Heart right ventricle (tissue), 16 donors: ENCODE data around the gene BECN2. TPM values are rescaled to one million over a fixed set of nuclear protein-coding genes. Genes with fewer than 3 reads are reported as not detected.

Experiments used
- ATAC-seq, 8 donors: fragments of 200-7000 bp; cut with Tn5 transposase; one replicate each; pipeline ENCODE4 v1.9.1; 2020; ENCODE audit warnings: mild to moderate bottlenecking in 8 of 8, moderate library complexity in 8 of 8, moderate number of reproducible peaks in 1 of 8
- DNase-seq, 2 donors: peaks; one replicate each; pipeline ENCODE4 v3.0.0-alpha.2; 2020
- H3K27ac ChIP-seq, 10 donors: fragments of 200-600 bp; sonication (generic) in 2 of 10; one replicate each; pipeline versions ENCODE4 v1.5.0 to v1.8.0; 2020 to 2022; ENCODE audit warnings: mild to moderate bottlenecking in 3 of 10
- H3K27me3 ChIP-seq, 7 donors: fragments of 200-600 bp; one replicate each; pipeline ENCODE4 v1.8.0; 2021 to 2022; ENCODE audit warnings: mild to moderate bottlenecking in 2 of 7
- H3K36me3 ChIP-seq, 9 donors: fragments of 200-600 bp; sonication (generic) in 1 of 9; one replicate each; pipeline versions ENCODE4 v1.5.0 to v1.8.0; 2020 to 2022; ENCODE audit warnings: mild to moderate bottlenecking in 2 of 9
- H3K4me1 ChIP-seq, 9 donors: fragments of 200-600 bp; sonication (generic) in 1 of 9; one replicate each; pipeline versions ENCODE4 v1.5.0 to v1.8.0; 2020 to 2022; ENCODE audit warnings: mild to moderate bottlenecking in 4 of 9
- H3K4me3 ChIP-seq, 10 donors: fragments of 200-600 bp; sonication (generic) in 2 of 10; one replicate each; pipeline versions ENCODE4 v1.5.0 to v1.8.0; 2020 to 2022; ENCODE audit warnings: mild to moderate bottlenecking in 7 of 10, moderate library complexity in 2 of 10
- H3K9me3 ChIP-seq, 11 donors: fragments of 200-600 bp in 10 of 11; sonication (generic) in 2 of 11; one replicate each; pipeline versions ENCODE4 v1.5.0 to v1.8.0; 2013 to 2022; ENCODE audit warnings: mild to moderate bottlenecking in 2 of 11, control low read depth in 1 of 11, moderate library complexity in 1 of 11
- WGBS, 2 donors: extraction: QIAGEN DNeasy Blood & Tissue Kit; methylation state at CpG; one replicate each; pipeline ENCODE4 v1.1.7; 2013; ENCODE audit warnings: inconsistent platforms in 1 of 2; 5-methylcytosine and 5-hydroxymethylcytosine counted together
- intact Hi-C, 10 donors: fragments of 100-400 bp; cut with DNase I; formaldehyde crosslinking; loops; one replicate each; pipeline versions ENCODE4 v1.11.1 to v1.14.2; 2022
- polyA plus RNA-seq, 2 donors: library from polyadenylated mRNA; stranded (reverse); fragments of 200-250 nt; gene quantifications; one replicate each; pipeline ENCODE4 v1.2.3, GENCODE V29; 2013
- total RNA-seq, 10 donors: library from RNA; stranded (reverse); fragmentation: NEBNext Ultra II Directional in 3 of 10; extraction: Animal tissue kit (Norgen Biotek cat#: 25700) in 3 of 10; gene quantifications; one replicate each; pipeline versions ENCODE4 v1.2.1 to v1.2.4, GENCODE V29; 2021 to 2023
- TF ChIP-seq, protein P1 (sequence below), 9 donors: fragments of 200-600 bp; sonication (generic) in 2 of 9; IDR thresholded peaks; one replicate each; pipeline versions ENCODE4 v1.5.0 to v1.8.0; 2021 to 2022; ENCODE audit warnings: antibody characterized with exemption in 9 of 9, mild to moderate bottlenecking in 5 of 9, moderate library complexity in 1 of 9
- donor health status: Arrhythmogenic right ventricular cardiomyopathy.
- donor health status: ischemic (EF 13 %, LVEDD 7.1; RV severe dilation, severe dysfunction).
- donor health status: healthy with polysubstance abuse.
- donor health status: DM: no; HTN: yes; CAD: no.
- donor health status: DM: no; HTN: no; CAD: no.
- donor health status: ischemic (EF 25% LVEDD 6.9; RV normal size, moderate dysfunction).
- donor health status: ischemic (EF 25% LVEDD 5.7; RV mildly dilated, moderate dysfunction).
- donor health status: healthy.
- donor health status: DM: yes; HTN: yes; CAD: no.
- donor health status: Ischemic cardiomyopathy.
- donor health status: ischemic (EF 35%, LVEDD 5.7; RV mildly dilated, moderate dysfunction).
- donor health status: nonischemic (EF 11% LVEDD 7.7; RV severe dilation, severe dysfunction).
- donor health status: DM: yes; HTN: yes; CAD: no.
- donor health status: PGD.
- donor health status: ischemic (EF 29% LVEDD 5.4; RV normal size, mild dysfunction).
- donor health status: nonischemic (EF 23%, LVEDD 6.1; RV moderate dilation, normal function).

Gene BECN2
- total and polyA plus RNA-seq, 12 donors = not detected

DNA sequence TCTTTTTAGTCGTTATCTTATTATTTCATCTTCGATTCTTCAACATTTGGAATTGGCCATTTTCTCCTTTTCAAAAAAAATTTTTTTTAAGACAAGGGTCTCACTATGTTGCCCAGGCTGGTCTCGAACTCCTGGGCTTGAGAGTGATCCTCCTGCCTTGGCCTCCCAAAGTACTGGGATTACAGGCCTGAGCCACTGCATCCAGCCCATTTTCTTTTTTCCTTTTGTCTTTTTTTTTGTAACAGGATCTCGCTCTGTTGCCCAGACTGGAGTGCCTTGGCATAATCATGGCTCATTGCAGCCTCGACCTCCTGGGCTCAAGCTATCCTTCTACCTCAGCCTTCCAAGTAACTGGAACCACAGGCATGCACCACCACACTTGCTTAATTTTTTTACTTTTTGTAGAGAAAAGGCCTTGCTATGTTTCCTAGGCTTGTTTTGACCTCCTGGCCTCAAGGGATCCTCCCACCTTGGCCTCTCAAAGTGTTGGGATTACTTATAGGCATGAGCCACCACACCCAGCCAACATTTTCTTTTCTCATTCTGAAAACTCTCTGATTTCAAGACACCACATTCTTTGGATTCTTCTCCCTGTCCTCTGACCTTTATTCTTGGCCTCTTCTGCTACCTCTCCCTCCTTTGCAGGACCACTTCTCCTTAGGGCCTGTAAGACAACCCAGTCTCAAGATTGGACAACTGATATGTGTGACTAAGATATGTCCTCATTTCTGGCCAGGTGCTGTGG lies 47.4 kb downstream of the BECN2 start:
- WGBS, 2 donors = 88 to 90% methylated on average over 5 of the region's 5 CpGs
- ATAC-seq = no peak
- H3K27me3 ChIP-seq = peaks cover 0 to 7% (median 0%) of the 10 kb centered on the region in 7 donors

DNA sequence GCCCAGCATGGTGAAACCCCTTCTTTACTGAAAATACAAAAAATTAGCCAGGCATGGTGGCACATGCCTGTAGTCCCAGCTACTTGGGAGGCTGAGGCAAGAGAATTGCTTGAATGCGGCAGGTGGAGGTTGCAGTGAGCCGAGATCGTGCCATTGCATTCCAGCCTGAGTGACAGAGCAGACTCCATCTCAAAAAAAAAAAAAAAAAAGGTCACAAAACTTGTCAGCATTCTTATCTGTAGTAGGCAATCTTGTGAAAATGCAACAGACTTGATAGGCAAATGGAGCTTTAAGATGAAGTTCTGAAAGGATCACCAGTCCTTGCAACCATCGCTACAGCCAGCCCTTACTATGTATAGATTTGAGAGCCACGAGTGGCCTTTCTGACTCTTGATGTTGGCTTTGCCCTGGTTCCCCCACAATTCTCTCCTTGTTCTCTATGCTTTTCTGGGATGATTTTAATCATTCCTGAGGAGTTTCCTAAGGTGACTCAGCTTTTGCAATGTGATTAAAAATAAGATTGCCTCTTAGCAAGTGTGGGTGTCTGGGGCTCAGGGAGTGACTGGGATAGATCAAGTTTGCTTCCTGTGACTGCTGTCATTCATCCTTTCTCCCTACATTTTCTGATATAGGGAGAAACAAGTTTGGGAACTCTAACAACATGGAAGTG lies 48.4 kb downstream of the BECN2 start:
- no peak for ATAC-seq
- TF ChIP-seq, protein P1, sequence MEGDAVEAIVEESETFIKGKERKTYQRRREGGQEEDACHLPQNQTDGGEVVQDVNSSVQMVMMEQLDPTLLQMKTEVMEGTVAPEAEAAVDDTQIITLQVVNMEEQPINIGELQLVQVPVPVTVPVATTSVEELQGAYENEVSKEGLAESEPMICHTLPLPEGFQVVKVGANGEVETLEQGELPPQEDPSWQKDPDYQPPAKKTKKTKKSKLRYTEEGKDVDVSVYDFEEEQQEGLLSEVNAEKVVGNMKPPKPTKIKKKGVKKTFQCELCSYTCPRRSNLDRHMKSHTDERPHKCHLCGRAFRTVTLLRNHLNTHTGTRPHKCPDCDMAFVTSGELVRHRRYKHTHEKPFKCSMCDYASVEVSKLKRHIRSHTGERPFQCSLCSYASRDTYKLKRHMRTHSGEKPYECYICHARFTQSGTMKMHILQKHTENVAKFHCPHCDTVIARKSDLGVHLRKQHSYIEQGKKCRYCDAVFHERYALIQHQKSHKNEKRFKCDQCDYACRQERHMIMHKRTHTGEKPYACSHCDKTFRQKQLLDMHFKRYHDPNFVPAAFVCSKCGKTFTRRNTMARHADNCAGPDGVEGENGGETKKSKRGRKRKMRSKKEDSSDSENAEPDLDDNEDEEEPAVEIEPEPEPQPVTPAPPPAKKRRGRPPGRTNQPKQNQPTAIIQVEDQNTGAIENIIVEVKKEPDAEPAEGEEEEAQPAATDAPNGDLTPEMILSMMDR (IDR thresholded peaks at IDR 0.05) = no peak
- no peak overlapping the region for H3K27ac ChIP-seq
- peaks cover 0 to 4% (median 0%) of the 10 kb centered on the region in 7 donors for H3K27me3 ChIP-seq
- no peaks in the 10 kb centered on the region for H3K9me3 ChIP-seq
- 74 to 82% methylated on average over 5 of the region's 5 CpGs for WGBS, 2 donors
- intact Hi-C loops = loop anchor here in 1 of 10 donors (10.0 kb wide), 2 partner anchors 401 to 471 kb away; partner anchors contain the start of gene KMO
- DNase-seq = no peak
- H3K4me1 ChIP-seq = no peaks in the 10 kb centered on the region
- no peak overlapping the region for H3K4me3 ChIP-seq
- no peaks in the 10 kb centered on the region for H3K36me3 ChIP-seq

More for the DNA sequence above, 47.4 kb downstream of the BECN2 start:
- Histone ChIP-seq H3K4me3 (no peak overlapping the region), H3K36me3 (no peaks in the 10 kb centered on the region), H3K27ac (no peak overlapping the region), H3K9me3 (no peaks in the 10 kb centered on the region), H3K4me1 (no peaks in the 10 kb centered on the region)
- TF ChIP-seq, protein P1 (IDR thresholded peaks at IDR 0.05) = no peak
- no peak for DNase-seq
- intact Hi-C loops = loop anchor here in 1 of 10 donors (10.0 kb wide), 2 partner anchors 400 to 470 kb away; partner anchors contain the start of gene KMO

DNA sequence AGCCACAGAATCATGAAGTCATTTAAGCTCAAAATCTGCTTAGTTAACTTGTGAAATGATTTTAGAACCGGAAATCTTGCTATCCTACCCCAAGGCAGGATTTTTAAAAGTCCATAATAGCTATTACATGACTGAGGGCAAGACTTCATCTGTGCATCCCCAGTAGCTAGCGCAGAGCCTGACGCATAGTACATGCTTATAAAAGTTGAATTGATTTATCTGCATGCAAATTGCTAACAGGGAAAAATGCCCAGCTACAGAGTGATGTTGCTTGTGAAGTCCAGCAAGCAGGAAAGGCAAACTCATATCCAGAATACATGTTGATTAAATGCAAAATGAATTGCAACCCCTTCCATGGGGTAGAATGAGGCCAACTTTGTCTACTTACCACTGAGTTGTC lies 49.4 kb downstream of the BECN2 start:
- WGBS, 2 donors = 85 to 88% methylated on average over 3 of the region's 3 CpGs
- Histone ChIP-seq H3K9me3 (no peaks in the 10 kb centered on the region), H3K36me3 (no peaks in the 10 kb centered on the region), H3K4me3 (no peak overlapping the region), H3K27me3 (peaks cover 0 to 3% (median 0%) of the 10 kb centered on the region in 7 donors), H3K27ac (no peak overlapping the region), H3K4me1 (no peaks in the 10 kb centered on the region)
- TF ChIP-seq, protein P1 (IDR thresholded peaks at IDR 0.05) = no peak
- DNase-seq = no peak
- intact Hi-C loops = loop anchor here in 1 of 10 donors (10.0 kb wide), 2 partner anchors 402 to 472 kb away; partner anchors contain the start of gene KMO
- ATAC-seq = no peak

Other genes starting within 250 kb of the BECN2 start
- gene EXO1, start 109.6 kb upstream of the BECN2 start, total RNA-seq = 1 to 10 TPM in 1 of 10 donors, under 1 TPM in 6, not detected in 3; 0.13 to 1.4 (median 0.41) TPM
- under 1 TPM in 1 of 2 donors, not detected in 1; 0.06 TPM for gene EXO1, start 109.6 kb upstream of the BECN2 start, polyA plus RNA-seq
- gene MAP1LC3C, start 41.3 kb downstream of the BECN2 start, total RNA-seq = under 1 TPM in 5 of 10 donors, not detected in 5; 0.26 to 0.61 (median 0.35) TPM
- gene MAP1LC3C, start 41.3 kb downstream of the BECN2 start, polyA plus RNA-seq = under 1 TPM in 1 of 2 donors, not detected in 1; 0.29 TPM